HG03460 (cell line): ENCODE results near the gene TMEM150C.
"Not testable (repeated sequence)": the region's sequence is repeated elsewhere in the genome, so short reads cannot be mapped to it uniquely, and the experiment has no call there.

Experiments
- ATAC-seq: cut with Tn5 transposase; IDR thresholded peaks from one replicate; pipeline ENCODE4 v1.9.1; 2021; ENCODE audit not compliant: unreplicated experiment

Gene TMEM150C

GRCh38 chr4:82569727-82570126 lies 7.9 kb upstream of the TMEM150C start:
- no peak for ATAC-seq

DNA sequence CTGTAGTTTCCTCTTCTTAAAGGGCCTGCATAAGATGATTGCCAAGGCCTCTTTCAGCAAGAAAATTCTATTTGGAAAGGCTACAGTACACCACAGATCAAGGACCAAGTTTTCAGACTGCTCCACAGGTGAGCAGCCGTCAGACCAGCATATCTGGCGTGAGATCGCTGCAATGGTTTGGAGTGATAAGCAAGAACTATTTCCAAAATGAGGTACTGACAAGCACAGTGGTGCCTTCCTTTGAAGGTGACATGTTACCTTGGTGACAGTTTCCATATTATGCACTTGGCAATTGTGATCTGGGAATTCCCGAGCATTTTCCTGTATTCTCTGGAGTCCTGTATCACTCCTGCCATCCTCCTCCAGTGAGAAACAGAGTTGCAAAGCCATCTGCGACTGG lies 7.3 kb upstream of the TMEM150C start:
- ATAC-seq: no peak

DNA sequence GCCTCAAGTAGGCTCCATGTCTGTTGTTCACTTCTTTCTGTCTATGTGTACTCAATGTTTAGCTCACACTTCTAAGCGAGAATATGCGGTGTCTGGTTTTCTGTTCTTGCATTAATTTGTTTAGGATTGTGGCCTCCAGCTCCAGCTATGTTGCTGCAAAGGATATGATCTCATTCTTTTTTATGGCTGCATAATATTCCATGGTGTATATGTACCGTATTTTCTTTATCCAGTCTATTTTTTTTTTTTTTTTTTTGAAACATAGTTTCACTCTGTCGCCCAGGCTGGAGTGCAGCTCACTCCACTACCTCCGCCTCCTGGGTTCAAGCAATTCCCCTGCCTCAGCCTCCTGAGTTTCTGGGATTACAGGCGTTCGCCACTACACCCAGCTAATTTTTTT lies 5.7 kb upstream of the TMEM150C start:
- no peak for ATAC-seq

DNA sequence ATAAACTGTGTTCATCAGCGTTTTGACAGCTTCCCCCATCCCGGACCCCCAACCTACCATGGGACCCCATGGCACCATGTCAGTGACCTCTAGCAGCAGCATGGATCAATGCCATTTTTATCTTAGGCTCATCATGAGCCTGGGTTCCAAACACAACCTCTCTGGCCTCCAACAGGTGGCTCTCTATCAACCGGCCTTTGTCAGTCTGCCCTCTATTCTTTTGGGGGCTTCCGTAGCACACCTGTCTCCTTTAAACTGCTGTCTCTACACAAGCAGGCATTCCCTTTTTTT lies 721 bp upstream of the TMEM150C start:
- ATAC-seq: no peak

DNA sequence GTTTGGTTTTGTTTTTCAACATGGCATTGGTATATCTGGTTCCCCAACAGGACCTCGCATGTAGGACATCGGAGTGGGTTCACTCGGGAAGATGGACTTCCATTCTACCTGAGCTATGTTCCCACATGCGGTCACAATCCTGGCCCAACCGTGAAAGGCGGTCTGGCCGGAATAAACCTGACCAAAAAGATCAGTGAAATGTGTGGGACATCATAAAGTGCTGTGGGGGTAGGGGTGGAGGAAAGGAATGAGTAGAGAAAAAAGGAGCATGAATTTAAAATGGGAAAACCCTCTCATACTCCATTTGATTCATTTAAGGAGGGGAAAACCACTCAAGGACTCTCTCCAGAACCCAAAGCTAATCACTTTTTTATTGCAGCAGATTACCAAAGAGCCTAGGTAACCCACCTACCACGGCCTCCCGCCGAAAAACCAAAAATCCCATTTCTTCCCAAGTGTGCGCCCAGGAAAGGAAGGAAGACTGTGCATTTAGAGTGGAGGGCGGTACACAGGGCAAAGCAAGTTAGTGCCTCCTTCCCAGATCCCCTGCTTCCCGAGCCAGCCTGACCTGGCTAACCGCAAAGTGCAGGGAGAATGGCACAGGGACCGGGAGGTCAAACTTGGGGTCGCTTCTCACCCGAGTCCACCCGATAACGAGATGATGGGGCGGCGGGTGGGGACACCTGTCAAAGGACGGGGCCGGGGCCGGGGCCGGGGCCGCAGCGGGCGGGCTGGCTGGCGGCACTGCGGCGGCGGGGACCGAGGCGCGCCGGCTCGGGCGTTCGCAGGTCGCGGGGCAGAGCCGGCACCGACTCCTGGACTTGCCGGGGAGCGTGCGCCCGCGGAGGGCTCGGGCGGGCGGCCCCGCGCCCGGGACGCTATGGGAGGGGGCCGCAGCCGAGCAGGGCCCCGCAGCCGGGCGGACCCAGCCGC lies 669 bp downstream of the TMEM150C start:
- ATAC-seq: no peak

DNA sequence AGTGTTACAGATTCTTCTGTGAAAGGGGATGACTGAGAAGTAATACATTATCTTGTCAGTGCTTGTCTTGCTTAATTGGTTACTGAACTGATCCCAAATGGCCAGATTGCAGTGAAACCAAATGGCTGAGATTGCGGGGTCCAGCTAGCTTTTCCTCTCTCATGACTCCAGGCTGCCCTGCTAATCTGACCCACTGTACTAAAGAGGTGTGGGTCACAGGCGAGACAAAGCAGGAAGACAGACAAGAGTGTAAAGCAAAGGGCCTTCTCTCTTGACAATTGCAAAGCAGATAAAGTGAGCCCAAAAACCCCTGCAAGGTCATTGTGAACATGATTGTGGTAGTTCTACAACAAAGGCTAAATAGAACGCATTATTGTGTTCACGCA lies 2.1 kb downstream of the TMEM150C start:
- ATAC-seq: no peak

- not testable (repeated sequence) for ATAC-seq
These were observed 2.6 kb downstream of the TMEM150C start for GRCh38 chr4:82559090-82559734.

DNA sequence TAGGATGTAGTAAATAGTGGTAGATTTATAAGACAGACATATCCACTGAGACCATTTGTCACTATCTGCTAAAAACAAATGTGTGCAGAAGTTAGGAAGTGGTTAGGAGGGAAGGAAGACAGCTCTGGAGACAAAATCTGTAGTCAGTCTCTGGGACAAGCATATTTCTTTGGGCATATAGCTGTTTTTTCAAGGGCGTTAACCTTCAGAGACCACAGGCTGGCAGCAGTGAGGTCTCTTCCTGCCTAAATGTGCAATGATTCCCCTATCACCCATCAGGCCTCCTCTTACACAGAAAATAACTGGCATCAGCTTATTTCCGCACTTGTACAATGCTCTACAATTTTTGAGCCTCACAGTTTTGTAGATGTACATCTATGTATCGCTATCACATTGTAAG lies 6.5 kb downstream of the TMEM150C start:
- ATAC-seq: no peak

GRCh38 chr4:82553020-82553419 lies 8.8 kb downstream of the TMEM150C start:
- no peak for ATAC-seq

- ATAC-seq: no peak
These were observed 10.1 kb downstream of the TMEM150C start for GRCh38 chr4:82551734-82552133.

GRCh38 chr4:82547850-82548249 lies 13.9 kb downstream of the TMEM150C start:
- ATAC-seq: not testable (repeated sequence)

GRCh38 chr4:82543131-82543530 lies 18.7 kb downstream of the TMEM150C start:
- no peak for ATAC-seq

DNA sequence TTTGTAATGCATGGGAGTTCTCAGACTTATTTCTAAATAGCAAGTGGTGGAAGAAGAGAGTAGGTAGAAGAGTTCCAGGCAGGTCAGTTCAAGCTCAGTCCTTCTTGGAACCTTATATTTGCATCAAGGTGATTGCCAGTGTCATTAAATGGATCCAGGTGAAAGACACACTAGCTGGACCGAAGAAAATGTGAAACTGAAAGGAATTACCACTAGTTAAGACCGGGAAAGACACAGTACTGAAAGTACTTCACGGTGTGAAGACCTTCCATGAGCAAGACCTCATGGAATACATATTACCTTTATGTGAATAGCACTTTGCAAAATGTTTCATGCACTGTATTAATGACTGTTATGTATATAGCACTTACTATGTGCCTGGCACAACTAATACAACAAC lies 19.1 kb downstream of the TMEM150C start:
- ATAC-seq: no peak

DNA sequence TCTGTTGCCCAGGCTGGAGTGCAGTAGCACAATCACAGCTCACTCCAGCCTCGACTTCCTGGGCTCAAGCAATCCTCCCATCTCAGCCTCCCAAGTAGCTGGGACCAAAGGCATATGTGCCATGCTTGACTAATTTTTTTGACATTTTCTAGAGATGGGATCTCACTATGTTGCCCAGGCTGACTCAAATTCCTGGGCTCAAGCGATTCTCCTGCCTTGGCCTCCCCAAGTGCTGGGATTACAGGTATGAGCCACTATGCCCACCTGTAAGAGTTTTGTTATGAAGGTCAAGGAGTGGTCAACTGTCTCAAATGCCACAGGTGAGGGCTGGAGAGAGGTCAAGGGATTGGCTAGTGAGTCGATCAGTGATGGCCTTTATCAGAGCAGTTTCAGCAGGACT lies 32.5 kb downstream of the TMEM150C start:
- ATAC-seq: no peak

DNA sequence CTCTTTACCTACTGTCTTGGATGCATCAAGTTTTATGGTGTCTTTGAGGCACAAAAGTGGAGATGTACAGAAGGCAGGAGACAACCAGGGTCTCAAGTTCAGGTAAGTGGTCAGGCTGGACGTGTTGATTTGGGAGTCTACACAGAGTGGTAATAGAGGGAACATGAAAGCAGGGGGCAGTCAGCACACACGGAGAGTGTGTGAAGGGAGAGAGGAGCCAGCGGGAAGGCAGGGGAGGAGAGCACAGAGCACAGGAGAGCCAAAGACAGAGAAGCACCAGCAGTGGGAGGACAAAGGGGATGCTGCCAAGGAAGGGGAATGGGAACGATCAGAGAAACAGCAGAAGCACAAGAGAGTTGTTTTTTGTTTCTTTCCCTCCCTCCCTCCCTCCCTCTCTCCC lies 32.9 kb downstream of the TMEM150C start:
- ATAC-seq: no peak

GRCh38 chr4:82528074-82528473 lies 33.7 kb downstream of the TMEM150C start:
- no peak for ATAC-seq

DNA sequence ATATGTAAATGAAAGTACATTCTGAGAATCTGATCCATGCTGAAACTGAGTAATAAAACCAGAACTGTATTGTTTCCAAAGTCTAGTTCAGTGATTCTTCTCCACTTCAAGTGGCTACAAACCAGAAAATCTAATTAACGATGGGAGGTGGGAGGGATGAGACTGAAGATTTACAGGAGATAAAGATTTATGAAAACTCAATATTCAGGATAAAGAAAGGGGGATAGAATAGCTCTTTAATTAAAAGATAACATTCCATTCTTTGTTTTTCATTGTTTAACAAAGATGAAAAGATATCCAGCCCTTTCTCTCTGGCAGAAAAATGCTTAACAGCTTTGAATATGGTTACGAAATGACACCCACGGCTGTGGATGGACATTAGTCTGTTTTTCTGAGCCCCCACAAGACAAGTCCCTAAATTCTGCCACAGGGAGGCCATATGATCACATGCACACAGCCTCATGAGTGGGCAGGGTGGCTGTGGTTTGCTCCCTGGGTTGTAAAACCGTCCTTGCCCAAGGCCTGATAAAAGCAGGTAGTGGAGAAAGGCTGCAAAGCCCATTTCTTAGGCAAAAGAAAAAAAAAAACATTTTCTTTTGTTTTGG lies 36.4 kb downstream of the TMEM150C start:
- ATAC-seq: no peak

DNA sequence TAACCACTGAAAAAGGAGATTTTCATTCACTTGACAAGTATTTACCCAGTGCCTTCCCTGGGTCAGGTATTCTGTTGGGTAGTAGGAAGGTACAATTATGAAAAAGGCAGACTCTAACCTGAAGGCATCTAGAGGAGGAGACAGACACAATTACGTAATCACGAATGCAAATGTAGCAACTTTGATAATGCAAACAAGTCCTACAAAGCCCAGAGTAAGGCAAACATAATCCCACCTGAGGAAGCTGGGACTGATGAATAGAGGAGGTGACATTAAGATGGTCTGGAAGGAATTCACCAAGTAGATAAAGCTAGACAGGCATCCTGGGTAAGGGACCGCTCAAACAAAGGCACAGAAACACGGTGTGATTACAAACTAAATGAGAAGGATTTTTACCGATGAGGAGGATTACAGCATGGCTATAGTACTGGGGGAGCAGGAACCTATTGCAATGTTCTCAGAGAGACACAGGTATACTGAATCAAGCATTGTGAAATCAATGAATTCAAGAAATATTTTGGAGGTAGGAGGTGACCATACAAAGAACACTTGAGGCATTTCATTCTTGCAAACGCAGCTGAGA lies 37.1 kb downstream of the TMEM150C start:
- ATAC-seq: no peak

GRCh38 chr4:82523179-82523578 lies 38.6 kb downstream of the TMEM150C start:
- no peak for ATAC-seq

- ATAC-seq: no peak
These were observed 39.3 kb downstream of the TMEM150C start for GRCh38 chr4:82522472-82522871.

DNA sequence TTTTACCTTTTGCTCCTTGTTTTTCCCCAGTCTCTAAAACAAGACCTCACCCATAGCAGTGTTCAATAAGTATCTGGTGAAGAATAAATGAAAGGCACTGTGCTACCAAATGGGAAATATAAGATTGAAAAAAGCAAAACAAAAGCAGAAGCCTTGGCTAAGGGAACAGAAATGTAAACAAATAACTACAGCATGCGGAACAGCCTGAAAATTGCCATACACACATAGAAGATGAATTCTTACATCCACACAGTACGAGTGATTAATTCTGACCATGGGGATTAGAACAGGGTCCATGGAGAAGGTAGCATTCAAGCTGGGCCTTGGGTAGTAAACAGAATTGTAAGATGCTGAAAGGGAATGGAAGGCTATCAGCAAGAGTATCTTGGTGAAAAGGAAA lies 40.5 kb downstream of the TMEM150C start:
- ATAC-seq: no peak

GRCh38 chr4:82519776-82520175 lies 42.0 kb downstream of the TMEM150C start:
- ATAC-seq: no peak
